T follicular helper cell (primary cell): Measurements from ENCODE around the gene PPP1R8.
A peak's percentile ranks its signal among the peaks of the same experiment; 100 is the strongest.

Experiments
- DNase-seq: peaks from one replicate; pipeline ENCODE4 v3.0.0-alpha.2; 2020; ENCODE audit warnings: low read depth

The PPP1R8 gene

GRCh38 chr1:27872059-27872801, 41.6 kb downstream of the PPP1R8 start, which contains the start of gene THEMIS2:
THEMIS2 (plus strand) TSS chr1:27872544; CDS start chr1:27872572, 28 bp downstream.
- DNase-seq = peak; percentile 77

GRCh38 chr1:27872802-27873551, 42.4 kb downstream of the PPP1R8 start:
- no peak for DNase-seq

GRCh38 chr1:27873671-27874384, 43.2 kb downstream of the PPP1R8 start:
- DNase-seq = no peak

GRCh38 chr1:27876341-27877114, 45.9 kb downstream of the PPP1R8 start:
- DNase-seq = no peak

GRCh38 chr1:27877115-27877416, 46.5 kb downstream of the PPP1R8 start:
- DNase-seq = no peak

GRCh38 chr1:27878039-27878438, 47.5 kb downstream of the PPP1R8 start:
- no peak for DNase-seq

- DNase-seq = no peak
Observed at GRCh38 chr1:27878787-27879335, 48.3 kb downstream of the PPP1R8 start.

- DNase-seq = no peak
Observed at GRCh38 chr1:27879374-27880082, 48.9 kb downstream of the PPP1R8 start.

- no peak for DNase-seq
Observed at GRCh38 chr1:27882543-27882903, 51.9 kb downstream of the PPP1R8 start.

GRCh38 chr1:27883536-27883935, 53.0 kb downstream of the PPP1R8 start:
- no peak for DNase-seq

GRCh38 chr1:27884006-27884954, 53.7 kb downstream of the PPP1R8 start:
- no peak for DNase-seq

- DNase-seq = no peak
Observed at GRCh38 chr1:27885114-27885528, 54.5 kb downstream of the PPP1R8 start.

GRCh38 chr1:27885621-27886352, 55.2 kb downstream of the PPP1R8 start:
- no peak for DNase-seq

GRCh38 chr1:27886353-27886679, 55.7 kb downstream of the PPP1R8 start:
- DNase-seq = no peak

GRCh38 chr1:27886744-27887143, 56.2 kb downstream of the PPP1R8 start:
- DNase-seq = no peak

GRCh38 chr1:27887215-27888021, 56.8 kb downstream of the PPP1R8 start:
- DNase-seq = no peak

GRCh38 chr1:27889506-27889905, 58.9 kb downstream of the PPP1R8 start:
- no peak for DNase-seq

GRCh38 chr1:27891196-27891889, 60.8 kb downstream of the PPP1R8 start:
- peak; percentile 14 for DNase-seq
